HG03565 (cell line): ENCODE results near the gene DOCK9.

Source experiments
- ATAC-seq: cut with Tn5 transposase; IDR thresholded peaks from one replicate; pipeline ENCODE4 v1.9.1; 2021; ENCODE audit warnings: mild to moderate bottlenecking, moderate library complexity; ENCODE audit not compliant: unreplicated experiment

DOCK9 gene

DNA sequence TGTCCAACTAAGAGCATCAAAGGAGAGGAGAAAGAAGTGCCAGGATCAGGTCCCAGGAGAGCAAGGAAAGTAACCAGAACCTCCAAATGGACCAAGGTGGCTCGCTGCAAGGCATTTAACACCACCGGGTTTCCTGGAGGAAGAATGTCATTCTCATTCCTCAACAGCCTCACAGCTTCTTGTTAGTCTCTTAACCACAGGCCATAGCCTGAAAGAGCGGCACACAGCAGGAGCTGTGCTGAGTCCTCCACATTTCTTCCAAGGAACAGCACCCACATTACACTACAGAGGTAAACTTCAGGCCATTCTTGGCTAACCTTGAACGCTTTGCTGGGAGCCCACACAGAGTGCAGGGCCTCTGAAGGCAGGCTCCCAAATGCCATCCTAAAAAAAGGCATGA, 23.6 kb downstream of the DOCK9 start:
- ATAC-seq, result no peak

DNA sequence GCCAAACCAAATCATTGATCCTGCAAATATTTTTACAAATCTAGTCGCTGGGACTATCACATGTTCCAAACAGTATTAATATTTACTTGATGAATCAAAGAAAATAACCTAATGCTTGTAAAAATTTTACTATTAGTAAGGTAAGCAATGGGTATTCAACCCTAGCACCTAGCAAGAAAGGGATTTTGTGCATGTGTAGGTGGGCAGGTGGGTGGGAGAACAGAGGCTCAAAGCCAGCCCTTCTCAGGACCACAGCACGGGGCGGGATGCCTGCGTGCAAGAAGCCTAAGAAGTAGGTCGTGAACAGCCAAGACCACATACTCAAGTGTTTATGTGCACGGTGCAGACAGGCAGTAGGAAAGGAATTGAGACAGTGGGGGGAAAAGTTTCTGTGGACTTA, 26.6 kb downstream of the DOCK9 start:
- ATAC-seq, result no peak

DNA sequence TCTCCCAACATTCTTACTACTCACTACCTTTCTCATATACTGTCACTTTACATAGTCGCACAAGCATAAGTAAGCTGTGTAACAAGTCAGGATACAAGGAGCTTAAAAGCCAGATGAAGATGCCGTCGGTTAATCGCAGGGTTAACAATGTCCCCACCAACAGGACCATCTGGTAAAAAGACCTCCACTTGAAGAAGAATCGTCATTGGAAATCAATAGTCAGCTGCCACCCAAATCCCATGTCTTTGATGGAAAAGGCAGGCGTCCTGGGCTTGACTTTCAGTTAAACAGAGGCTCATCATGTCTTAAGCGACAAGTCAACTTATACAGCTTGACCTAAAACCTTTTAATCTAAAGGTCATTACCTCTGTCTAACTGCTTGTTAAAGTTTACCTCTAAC, 27.2 kb downstream of the DOCK9 start:
- no peak for ATAC-seq

DNA sequence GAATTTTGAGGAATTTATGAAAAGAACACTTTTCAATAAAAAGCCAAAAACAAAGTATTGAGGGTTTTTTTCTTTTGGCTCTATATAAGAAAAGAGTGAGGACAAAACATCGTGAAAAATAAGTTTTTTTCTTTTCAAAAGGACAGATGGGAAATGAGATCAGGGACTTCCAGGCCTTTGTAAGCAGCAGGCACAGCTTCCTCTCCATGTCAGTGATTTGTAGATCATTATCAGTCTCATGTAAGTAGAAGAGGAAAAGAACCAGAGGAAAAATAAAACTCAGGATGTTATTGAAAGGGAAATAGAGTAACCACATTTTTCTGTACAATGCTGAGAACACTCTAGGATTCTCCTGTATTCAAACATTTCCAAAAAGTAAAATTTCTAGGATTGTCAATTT, 29.9 kb downstream of the DOCK9 start:
- ATAC-seq, result no peak

DNA sequence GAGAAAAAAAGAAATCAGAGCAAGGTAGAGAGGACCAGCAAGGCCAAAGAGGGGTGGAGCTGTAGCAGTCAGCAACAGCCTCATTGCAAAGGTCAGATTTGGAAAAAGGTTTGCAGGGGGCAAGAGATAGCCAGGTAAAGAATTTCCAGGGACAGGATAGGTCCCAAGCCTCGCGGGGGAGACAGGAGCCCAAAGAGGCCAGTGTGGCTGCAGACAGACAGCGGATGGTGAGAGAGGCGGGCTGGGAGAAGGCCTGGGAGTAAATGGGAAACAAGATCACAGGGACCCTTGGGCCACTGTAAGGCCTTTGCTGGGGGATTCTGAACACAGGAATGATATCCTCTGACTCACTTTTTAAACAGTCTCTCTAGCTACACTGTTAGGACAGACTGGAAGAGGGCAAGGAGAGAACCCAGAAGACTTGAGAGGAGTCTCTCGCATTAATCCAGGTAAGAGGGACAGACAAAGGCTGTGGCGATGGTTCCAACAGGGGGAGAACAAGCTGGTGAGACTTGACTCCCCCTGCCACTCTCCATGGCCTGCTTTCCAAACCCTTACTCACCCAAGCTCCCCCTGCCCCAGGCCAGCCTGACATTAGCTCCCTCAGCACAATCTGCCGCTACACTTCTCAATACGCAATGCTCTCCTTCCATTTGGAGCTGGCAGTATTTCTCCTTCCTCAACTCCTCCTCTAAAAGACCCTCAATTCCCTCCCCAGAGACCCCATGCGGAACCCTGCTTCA, 31.8 kb downstream of the DOCK9 start:
- no peak for ATAC-seq

DNA sequence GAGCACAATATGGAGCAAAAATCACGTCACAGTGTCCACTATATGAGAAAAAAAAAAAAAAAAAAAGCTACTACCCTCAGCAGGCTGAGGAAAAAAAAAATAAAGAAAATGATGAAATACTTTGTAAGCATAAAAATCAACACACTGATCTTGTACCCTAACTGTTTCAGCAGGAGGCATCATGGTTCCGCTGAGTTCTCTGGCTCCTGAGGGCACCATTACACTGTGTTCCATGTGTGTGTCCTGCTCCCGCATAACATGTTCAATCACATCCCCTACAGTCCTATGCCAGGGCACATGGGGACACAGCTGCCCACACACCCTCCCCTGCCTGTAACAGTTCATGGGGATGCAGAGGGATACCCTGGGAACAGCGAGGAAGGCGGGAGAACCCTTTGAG, 33.5 kb downstream of the DOCK9 start:
- ATAC-seq, result no peak

DNA sequence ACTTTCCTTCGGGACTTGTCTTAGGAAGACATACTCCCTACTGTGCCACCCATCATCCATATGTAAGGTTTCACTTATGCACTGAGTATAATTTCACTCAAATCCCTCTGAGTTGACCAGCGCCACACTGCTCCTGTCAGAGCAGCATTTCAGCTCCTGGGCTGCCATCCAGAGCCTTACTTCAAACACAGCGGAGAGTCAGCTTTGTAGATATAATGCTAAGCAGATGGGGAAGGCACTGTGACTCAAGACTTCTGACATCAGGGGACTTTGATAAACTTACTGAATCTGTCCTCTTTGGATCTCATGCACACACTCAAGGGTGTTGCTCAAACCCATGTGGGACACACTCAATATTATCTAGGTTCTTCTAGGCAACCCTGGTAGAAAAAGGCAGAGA, 34.9 kb downstream of the DOCK9 start:
- ATAC-seq, result no peak

DNA sequence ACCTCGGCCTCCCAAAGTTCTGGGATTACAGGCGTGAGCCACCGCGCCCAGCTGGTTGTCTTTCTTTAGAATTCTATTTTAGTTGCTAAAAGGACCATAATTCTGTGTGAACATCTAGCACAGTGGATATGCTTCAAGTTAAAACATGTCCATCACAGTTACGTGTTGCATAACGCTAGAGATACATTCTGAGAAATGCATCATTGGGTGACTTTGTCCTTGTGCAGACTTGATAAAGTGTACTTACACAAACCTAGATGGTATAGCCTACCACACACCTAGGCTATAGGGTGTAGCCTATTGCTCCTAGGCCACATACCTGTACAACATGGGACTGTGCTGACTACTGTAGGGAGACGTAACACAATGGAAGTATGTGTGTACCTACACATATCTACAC, 35.4 kb downstream of the DOCK9 start:
- no peak for ATAC-seq

DNA sequence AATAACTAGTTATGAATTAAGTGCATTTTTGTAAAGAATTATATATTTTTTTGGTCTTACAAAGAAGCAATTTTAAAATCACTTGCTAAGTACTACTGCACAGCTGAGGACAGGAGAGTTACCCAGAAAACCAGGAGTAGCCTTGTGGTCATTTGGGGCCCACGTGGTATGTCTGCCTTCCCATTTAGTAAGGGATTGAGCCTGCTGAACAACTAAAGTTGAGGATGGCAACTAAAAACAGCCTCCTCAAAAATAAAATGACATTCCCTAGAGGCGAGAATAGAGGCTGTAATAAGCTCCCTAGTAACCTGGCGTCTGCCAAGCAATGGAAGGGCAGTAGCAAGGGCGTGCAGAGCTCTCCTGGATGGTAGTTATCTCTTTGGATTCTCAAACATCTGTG, 36.3 kb downstream of the DOCK9 start:
- ATAC-seq, result no peak

DNA sequence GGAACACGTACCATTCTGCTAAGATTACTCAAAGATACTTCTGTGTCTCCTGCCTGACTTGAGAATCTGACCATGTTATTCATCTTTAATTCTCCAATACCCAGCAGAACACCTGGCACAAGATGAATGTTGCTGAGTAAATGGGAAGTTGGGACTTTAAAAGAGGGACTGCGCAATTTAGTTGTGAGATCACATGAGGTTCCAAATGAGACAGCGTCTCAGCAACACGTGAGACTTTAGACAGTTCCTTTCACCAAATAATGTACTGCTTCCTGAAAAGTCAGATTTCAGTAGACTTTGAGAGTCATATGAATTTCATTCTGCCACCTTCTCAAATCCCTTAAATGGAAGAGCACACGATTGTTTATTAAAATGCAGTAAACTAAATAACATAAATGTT, 36.7 kb downstream of the DOCK9 start:
- no peak for ATAC-seq

DNA sequence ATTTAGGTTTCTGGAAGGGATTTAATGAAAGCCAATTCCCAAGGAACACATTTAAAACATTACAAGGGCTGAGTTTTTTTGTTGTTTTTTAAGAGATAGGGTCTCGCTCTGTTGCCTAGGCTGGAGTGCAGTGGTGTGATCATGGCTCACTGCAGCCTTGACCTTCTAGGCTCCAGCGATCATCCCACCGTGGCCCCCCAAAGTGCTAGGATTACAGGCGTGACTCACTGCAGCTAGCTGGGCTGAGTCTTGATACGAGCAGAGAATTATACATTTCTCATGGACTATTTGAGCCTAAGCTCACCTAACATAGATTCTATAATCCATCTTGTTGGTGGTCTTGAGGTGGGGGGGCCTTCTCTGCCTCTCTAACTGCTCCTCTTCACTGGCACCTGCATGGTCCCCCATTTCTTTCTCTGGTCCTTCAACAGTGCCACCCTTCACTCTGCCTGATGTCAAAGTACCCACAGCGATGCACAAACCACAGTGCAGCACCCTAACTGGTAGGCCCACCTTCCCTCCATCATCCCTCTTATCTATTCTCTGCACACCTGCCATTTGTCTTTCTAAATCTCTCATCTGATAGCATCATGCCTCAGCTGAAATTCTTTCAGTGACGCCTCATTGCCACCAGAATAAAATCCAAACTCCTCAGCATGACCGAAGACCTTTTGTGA, 37.4 kb downstream of the DOCK9 start:
- no peak for ATAC-seq

DNA sequence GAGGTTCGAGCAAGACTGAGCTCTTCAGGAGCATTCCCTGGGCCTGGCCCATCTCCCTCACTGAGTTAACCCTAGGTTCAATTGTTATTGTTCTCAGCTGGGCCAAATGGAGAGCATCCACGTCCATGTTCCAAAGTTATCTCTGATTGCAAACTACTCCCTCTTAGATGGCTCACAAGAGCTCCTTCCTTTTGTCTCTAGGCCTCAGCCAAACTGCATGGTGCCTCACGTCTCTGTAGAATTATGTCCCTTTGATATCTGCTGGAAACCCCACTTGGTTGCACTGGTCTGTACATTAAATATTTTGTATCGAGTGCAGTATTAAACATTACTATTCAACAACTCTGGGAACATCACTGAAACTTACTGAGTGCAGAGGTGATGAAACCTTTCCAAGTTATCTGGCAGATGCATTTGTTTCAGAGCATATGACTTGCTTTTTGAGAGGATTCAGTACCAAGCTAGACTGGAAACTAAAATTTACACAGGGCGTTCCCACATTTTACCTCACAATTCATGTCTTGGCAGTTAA, 38.1 kb downstream of the DOCK9 start:
- ATAC-seq, result no peak

DNA sequence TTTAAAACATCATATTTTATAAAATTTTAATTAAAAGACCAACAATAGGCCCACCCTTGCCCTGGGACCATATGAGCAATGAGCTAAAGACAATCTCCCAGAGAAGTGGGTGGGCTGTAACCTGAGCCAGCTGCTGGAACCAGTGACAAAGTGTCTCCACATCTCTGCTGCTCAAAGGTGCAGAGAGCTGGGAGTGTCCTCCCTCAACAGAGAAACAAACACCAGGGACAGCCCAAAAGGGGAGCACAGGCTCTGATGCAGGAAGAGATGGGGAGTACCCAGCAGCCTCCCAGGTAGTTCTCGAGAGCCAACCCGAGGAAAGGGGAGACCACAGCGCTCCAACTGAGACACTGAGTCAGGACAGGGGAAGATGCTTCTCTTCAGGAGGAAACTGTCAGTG, 39.1 kb downstream of the DOCK9 start:
- no peak for ATAC-seq

DNA sequence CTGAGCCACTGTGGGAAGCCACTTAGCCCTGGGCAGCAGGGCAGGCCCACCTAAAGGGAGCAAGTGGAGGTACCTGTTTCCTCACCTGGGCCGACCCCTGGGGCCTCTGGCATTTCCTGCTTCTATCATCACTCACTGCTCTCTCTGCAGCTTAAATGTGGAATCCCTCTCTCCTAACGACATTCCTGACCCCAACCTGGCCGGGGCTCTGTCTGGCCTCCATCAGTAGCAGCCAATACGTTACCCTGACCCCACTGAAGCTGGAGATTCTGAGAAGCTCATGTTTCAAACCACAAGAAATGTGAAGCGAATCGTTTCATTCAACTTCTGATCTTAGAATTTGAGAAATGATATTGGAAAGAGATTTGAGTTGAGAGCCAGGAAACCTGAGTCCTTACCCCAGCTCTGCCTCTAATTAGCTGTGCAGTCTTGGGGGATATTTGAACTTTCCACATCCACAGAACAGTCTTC, 39.9 kb downstream of the DOCK9 start:
- no peak for ATAC-seq

DNA sequence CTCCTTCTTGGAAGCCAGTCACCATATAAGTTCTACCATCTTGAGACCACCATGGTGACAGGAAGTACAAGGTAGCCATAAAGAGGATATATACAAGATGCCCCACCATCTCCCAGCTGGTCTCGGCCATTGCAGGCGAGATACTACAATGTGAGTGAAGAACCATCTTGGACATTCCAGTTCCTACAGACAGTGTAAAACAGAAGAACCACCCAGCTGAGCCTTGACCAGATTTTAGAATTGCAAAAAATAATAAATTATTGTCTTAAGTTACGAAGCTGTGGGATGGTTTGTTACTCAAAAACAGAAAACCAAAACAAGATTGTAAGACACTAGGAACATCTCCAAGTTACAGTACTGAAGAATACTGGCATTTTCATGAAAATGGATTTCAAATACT, 43.6 kb downstream of the DOCK9 start:
- ATAC-seq, result no peak

DNA sequence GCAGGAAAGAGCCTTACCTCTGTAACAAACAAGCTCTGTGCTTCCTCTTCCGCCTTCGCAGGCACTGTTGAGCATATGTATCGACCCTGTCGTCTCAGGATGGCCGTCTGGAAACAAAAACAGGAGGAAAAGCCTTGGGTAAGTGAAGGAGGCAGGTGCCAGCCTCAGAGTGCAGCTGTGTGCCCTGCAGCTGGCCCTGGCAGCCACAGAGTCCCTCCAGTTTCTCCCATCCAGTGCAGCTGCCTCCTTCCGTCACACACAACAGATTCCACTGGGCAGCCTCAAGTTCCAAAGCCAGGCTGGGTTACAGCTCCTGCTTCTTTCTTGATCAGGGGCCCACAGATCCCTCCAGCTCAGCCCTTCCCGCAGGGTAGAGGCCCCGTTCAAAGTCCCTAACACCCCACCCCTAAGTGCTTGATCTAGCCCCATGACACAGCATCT, 47.7 kb downstream of the DOCK9 start:
- ATAC-seq, result no peak

DNA sequence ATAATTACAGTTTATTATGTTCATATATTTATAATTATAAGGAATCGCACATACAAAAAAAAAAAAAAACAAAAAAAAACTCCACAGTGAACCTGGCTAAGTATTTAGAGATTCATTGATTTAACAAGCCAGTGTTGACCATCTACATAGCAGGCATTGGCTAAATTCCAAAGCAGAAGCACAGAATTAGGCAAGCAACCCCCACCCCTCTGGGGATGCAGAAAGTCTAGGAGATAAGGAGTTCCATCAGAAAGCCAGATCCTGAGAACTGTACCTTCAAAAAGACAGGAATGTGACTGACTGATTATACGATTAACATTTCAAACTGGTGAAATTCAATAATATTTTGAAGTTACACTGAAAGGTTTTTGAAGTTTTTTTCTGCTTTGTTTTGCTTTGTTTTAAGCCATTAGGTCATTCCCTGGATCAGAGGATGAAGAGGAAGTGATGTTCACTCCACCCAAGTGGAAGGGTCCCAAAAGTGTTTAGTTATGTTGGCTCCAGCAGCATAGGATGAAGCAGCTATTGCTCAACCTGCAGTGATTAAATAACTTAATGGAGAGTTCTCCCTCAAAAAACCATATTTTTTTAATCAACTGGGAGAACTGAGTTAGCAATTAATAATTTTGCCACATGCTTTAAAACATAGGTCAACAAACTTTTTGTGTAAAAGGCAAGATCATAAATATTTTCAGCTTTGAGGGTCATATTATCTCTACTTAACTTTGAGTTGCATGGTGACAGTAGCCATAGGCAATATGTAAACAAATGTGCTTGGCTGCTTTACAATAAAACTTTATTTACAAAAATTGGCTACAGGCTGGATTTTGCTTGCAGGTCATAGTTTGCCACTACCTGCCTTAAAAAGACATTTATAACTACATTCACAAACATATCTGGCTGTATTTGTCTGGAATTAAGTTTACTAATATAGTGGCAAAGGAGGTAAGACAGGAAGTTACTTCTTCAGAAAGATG, 49.6 kb downstream of the DOCK9 start:
- ATAC-seq, result no peak

DNA sequence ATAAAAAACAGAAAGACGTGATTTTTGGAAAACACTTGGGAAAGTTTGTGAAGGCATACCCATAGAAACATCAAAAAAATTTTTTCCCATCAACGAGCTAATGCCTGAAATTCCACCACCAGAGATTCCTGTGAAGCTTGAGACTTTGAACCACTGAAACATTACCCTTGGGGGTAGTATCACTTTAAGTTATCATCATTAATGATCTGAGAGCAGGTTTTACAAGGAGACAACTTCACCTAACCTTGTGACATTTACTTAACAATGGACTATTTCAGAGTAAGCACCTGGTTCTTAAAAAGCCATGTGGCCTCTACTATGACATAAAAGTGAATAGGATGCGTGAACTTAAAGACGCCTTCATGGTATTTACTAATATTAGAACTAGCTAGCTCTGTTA, 51.9 kb downstream of the DOCK9 start:
- ATAC-seq, result no peak

DNA sequence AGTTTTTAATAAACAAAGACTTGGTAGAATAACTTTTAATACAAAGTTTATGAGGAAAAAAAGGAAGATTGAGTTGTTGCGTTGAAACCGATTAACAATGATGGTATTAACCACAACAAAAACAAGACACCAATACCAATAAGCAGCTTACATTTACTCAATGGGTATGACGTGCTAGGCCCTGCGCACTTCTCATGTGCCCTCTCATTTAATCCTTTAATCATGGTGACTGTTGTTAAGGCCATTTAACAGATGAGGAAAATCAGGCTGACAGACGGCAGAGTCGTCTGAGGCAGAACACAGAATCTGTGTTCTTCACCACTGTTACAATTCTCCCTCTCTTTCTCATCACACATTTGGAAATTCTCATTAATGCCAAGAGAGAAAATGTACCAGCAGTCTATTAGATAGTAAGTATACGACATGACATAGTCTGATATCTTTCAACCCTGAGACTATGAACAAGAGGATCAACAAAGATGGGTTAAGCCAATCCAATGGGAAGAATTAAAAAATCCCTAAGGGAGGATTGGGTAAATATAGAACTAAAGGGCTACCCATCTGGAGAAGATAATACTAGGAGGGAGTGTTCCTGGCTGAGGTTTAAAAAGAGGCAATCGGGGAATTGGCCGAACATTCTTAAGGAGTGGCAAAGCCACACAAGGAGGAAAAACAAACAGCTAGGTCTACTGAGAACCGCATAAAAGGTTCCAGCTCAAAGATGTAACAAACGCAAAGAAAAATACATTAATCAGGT, 54.0 kb downstream of the DOCK9 start:
- ATAC-seq, result no peak

DNA sequence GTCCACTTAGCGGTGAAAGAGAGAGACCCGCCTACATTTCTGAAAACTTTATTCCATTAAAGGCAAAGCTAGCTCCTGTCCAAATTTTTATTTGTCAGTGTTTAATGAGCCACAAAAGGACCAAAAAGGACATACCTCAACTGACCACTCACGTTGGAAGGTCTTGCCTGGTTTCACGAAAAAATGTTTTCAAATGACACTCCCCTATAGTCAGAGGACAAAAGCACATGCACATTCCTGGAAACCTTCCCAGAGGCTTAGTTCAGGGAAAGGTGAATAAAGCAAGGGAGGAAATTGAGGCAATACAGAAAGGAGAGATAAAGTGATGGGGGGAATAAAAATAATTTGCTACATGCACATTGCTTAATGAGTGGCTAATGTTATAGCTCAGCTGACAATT, 55.6 kb downstream of the DOCK9 start:
- no peak for ATAC-seq
